Caco-2 (cell line): ENCODE results near the gene UGT8. TPM values are rescaled to one million over a fixed set of nuclear protein-coding genes. Genes with fewer than 3 reads are reported as not detected.
"Not testable (repeated sequence)": the region's sequence is repeated elsewhere in the genome, so short reads cannot be mapped to it uniquely, and the experiment has no call there.

ENCODE experiments used
- BruUV-seq: library from RNA; stranded (reverse); fragments of 400-500 nt; replicated peaks from 2 replicates; lab custom pipeline; 2021; lab: Mats Ljungman, UMichigan
- CTCF ChIA-PET: fragments of 300-600 bp; sonication (Branson Sonifier 250); formaldehyde crosslinking; loops from one replicate; lab custom pipeline; 2022; ENCODE audit warnings: antibody characterized with exemption; lab: Charles Lee
- POLR2A ChIA-PET: fragments of 300-600 bp; sonication (Branson Sonifier 250); formaldehyde crosslinking; loops from one replicate; lab custom pipeline; 2022; ENCODE audit warnings: antibody characterized with exemption; lab: Charles Lee
- DNase-seq, 2 experiments: peaks; one replicate each; pipeline versions ENCODE4 v3.0.0 to v3.0.0-alpha.2; 2020 to 2022
- H3K27me3 ChIP-seq: replicated peaks from 2 replicates; pipeline ENCODE4 v1.6.0; 2011; ENCODE audit warnings: low read length; ENCODE audit not compliant: control insufficient read depth, insufficient read depth
- H3K36me3 ChIP-seq: 2 replicates; pipeline ENCODE4 v1.5.1; 2011; ENCODE audit warnings: low read length; ENCODE audit not compliant: control insufficient read depth, insufficient read depth
- H3K4me1 ChIP-seq: fragments of 250-450 bp; sonication (Bioruptor Pico); 2 replicates; pipeline ENCODE4 v1.5.1; 2020; ENCODE audit warnings: mild to moderate bottlenecking
- H3K4me3 ChIP-seq: 2 replicates; pipeline ENCODE4 v1.5.1; 2011; ENCODE audit warnings: low read depth, mild to moderate bottlenecking, control low read depth, low read length
- H3K9me3 ChIP-seq: fragments of 250-450 bp; sonication (Bioruptor Pico); 2 replicates; pipeline ENCODE4 v1.5.1; 2020; ENCODE audit warnings: mild to moderate bottlenecking, moderate library complexity
- H3K27ac Mint-ChIP-seq: one replicate; pipeline ENCODE4 v1.8.0; 2022; ENCODE audit warnings: mixed read lengths; ENCODE audit not compliant: unreplicated experiment
- H3K27me3 Mint-ChIP-seq: one replicate; pipeline ENCODE4 v1.8.0; 2022; ENCODE audit warnings: mixed read lengths; ENCODE audit not compliant: insufficient read depth, unreplicated experiment
- H3K36me3 Mint-ChIP-seq: one replicate; pipeline ENCODE4 v1.8.0; 2022; ENCODE audit warnings: mild to moderate bottlenecking, mixed read lengths; ENCODE audit not compliant: insufficient read depth, unreplicated experiment
- H3K4me1 Mint-ChIP-seq: one replicate; pipeline ENCODE4 v1.8.0; 2022; ENCODE audit warnings: low read depth, mixed read lengths; ENCODE audit not compliant: unreplicated experiment
- H3K4me3 Mint-ChIP-seq: one replicate; pipeline ENCODE4 v1.8.0; 2022; ENCODE audit warnings: mild to moderate bottlenecking, moderate library complexity, mixed read lengths; ENCODE audit not compliant: unreplicated experiment
- H3K9me3 Mint-ChIP-seq: one replicate; pipeline ENCODE4 v1.8.0; 2022; ENCODE audit warnings: mixed read lengths; ENCODE audit not compliant: unreplicated experiment
- CTCF ChIP-seq, 2 experiments: fragments of 200-600 bp in 1 of 2; IDR thresholded peaks; 1 replicate in 1 of 2; 2 replicates in 1 of 2; pipeline versions ENCODE4 v1.5.1 to v1.8.0; 2011 to 2022; ENCODE audit warnings: antibody characterized with exemption in 1 of 2, control low read depth in 1 of 2, inconsistent platforms in 1 of 2, low read depth in 1 of 2, low read length in 1 of 2, mild to moderate bottlenecking in 1 of 2, moderate library complexity in 1 of 2; ENCODE audit not compliant: insufficient read depth in 1 of 2, severe bottlenecking in 1 of 2, unreplicated experiment in 1 of 2
- intact Hi-C: fragments of 100-400 bp; cut with micrococcal nuclease; formaldehyde crosslinking; loops from one replicate; pipeline ENCODE4 v1.10.0; 2022; ENCODE audit not compliant: unreplicated experiment
- total RNA-seq: library from RNA; stranded (reverse); gene quantifications from 2 replicates; pipeline ENCODE4 v1.2.3, GENCODE V29; 2022

The UGT8 gene
- total RNA-seq, 1 experiment from 2014 or later = 11.9 TPM

DNA sequence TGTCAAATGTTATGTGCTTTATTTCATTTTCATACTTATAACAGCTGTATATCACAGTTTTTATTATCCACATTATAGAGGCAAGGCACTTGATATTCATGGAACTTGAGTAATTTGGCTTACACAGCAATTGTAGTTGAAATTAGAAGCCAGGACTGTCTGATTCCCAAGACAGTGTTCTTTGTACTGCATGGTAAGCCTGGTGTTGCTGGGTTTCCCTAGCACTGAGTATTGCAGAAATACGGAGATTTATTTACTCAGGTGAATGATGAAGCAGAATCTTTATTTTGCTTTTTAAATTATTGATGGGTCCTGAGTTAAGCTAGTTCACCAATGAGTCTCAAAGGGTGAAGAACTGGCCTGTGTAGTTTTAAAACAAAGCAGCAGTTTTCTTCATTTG lies 70.0 kb downstream of the UGT8 start:
- Histone ChIP-seq H3K9me3 (no peaks in the 10 kb centered on the region), H3K4me1 (peaks cover 6% of the 10 kb centered on the region; the same call in 1 of the 2 replicates), H3K36me3 (no peaks in the 10 kb centered on the region), H3K27me3 (no peaks in the 10 kb centered on the region), H3K4me3 (no peak overlapping the region)
- Mint-ChIP-seq H3K9me3 (no peaks in the 10 kb centered on the region), H3K27ac (no peak overlapping the region), H3K27me3 (no peaks in the 10 kb centered on the region), H3K4me3 (no peak overlapping the region), H3K36me3 (no peaks in the 10 kb centered on the region), H3K4me1 (no peaks in the 10 kb centered on the region)
- no peak for TF ChIP-seq CTCF (IDR thresholded peaks at IDR 0.05; ENCODE audit: insufficient read depth in 1 of 2, low read depth in 1 of 2, low read length in 1 of 2, severe bottlenecking in 1 of 2, unreplicated experiment in 1 of 2)
- DNase-seq = no peak
- POLR2A ChIA-PET = no interaction called here
- no TSS peak for BruUV-seq
- CTCF ChIA-PET = no interaction called here
- intact Hi-C loops = no loop called here

- H3K9me3 Mint-ChIP-seq, H3K4me3 Mint-ChIP-seq, H3K36me3 Mint-ChIP-seq, DNase-seq, H3K9me3 ChIP-seq, CTCF ChIA-PET, H3K4me1 ChIP-seq, H3K4me3 ChIP-seq, H3K27ac Mint-ChIP-seq, H3K27me3 ChIP-seq, H3K36me3 ChIP-seq, POLR2A ChIA-PET, BruUV-seq, H3K27me3 Mint-ChIP-seq, H3K4me1 Mint-ChIP-seq, intact Hi-C loops: not testable (repeated sequence)
Measured at GRCh38 chr4:114670733-114671132, 72.1 kb downstream of the UGT8 start.

GRCh38 chr4:114673306-114673705 lies 74.7 kb downstream of the UGT8 start:
- CTCF ChIA-PET = no interaction called here

More at GRCh38 chr4:114673306-114673705, 74.7 kb downstream of the UGT8 start:
- POLR2A ChIA-PET = no interaction called here
- TF ChIP-seq CTCF (IDR thresholded peaks at IDR 0.05; ENCODE audit: insufficient read depth in 1 of 2, low read depth in 1 of 2, low read length in 1 of 2, severe bottlenecking in 1 of 2, unreplicated experiment in 1 of 2) = no peak
- intact Hi-C loops = no loop called here
- Mint-ChIP-seq H3K36me3 (no peaks in the 10 kb centered on the region), H3K9me3 (no peaks in the 10 kb centered on the region), H3K4me1 (no peaks in the 10 kb centered on the region), H3K4me3 (no peak overlapping the region), H3K27me3 (no peaks in the 10 kb centered on the region), H3K27ac (no peak overlapping the region)
- BruUV-seq = no TSS peak
- H3K36me3 ChIP-seq = no peaks in the 10 kb centered on the region
- H3K9me3 ChIP-seq = no peaks in the 10 kb centered on the region
- no peak overlapping the region for H3K4me3 ChIP-seq
- no peaks in the 10 kb centered on the region for H3K27me3 ChIP-seq
- peaks cover 6% of the 10 kb centered on the region; the same call in 1 of the 2 replicates for H3K4me1 ChIP-seq
- DNase-seq = no peak
